ENCODE measurements around the gene NARS2.

DNA sequence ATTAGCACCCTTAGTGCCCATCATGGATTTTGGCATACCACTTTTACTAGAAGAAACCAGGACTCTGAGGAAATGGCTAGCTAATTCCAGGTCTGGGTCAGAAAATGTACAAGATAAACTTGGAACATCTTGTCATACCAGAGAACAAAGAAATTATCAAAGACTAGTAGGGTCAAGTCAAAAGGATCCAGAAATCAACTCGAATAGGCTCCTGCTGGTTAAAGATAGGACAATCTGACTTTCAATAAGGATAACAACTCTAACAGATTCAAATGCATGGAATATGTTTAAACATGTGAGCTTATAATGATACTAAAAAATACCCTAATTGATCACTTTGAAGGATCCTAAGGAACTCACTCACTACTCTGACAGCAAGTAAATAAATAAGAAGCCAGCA is 175.9 kb downstream of the NARS2 start:
- TF ChIP-seq ZNF274 (IDR thresholded peaks at IDR 0.05; ENCODE audit: low read depth, low read length) (no peak), YY1 (IDR thresholded peaks at IDR 0.05; ENCODE audit: insufficient read depth, insufficient read length) (no peak)

All from NT2/D1 (cell line).